ENCODE results near the gene CYP2C18.

- TF ChIP-seq CTCF (IDR thresholded peaks at IDR 0.05): no peak
- TF ChIP-seq EZH2 (IDR thresholded peaks at IDR 0.05; ENCODE audit: borderline replicate concordance, insufficient read depth, low read depth, low read length, poor library complexity, severe bottlenecking): no peak
These were observed 27.0 kb downstream of the CYP2C18 start for GRCh38 chr10:94710578-94710977.
